DMS79 (cell line): ENCODE measurements around the gene LNX1.

Source experiments
- DNase-seq: peaks from one replicate; lab custom pipeline; 2025; lab: John Stamatoyannopoulos, UW

LNX1 gene

GRCh38 chr4:53535567-53535966 lies 55.7 kb downstream of the LNX1 start:
- no peak for DNase-seq

GRCh38 chr4:53534684-53535083 lies 56.6 kb downstream of the LNX1 start:
- DNase-seq, result no peak

GRCh38 chr4:53532521-53532920 lies 58.8 kb downstream of the LNX1 start:
- DNase-seq, result no peak

- DNase-seq, result no peak
Measured at GRCh38 chr4:53531585-53532224, 59.6 kb downstream of the LNX1 start.

- no peak for DNase-seq
Measured at GRCh38 chr4:53529025-53529424, 62.3 kb downstream of the LNX1 start.

GRCh38 chr4:53527930-53528329 lies 63.4 kb downstream of the LNX1 start:
- no peak for DNase-seq

GRCh38 chr4:53527326-53527725 lies 64.0 kb downstream of the LNX1 start:
- no peak for DNase-seq

GRCh38 chr4:53522334-53522733 lies 69.0 kb downstream of the LNX1 start:
- DNase-seq, result no peak

GRCh38 chr4:53520116-53520515 lies 71.2 kb downstream of the LNX1 start:
- no peak for DNase-seq

GRCh38 chr4:53518807-53519206 lies 72.5 kb downstream of the LNX1 start:
- DNase-seq, result no peak

GRCh38 chr4:53515076-53515475 lies 76.2 kb downstream of the LNX1 start:
- no peak for DNase-seq

GRCh38 chr4:53514509-53514908 lies 76.8 kb downstream of the LNX1 start:
- DNase-seq, result no peak

- DNase-seq, result no peak
Measured at GRCh38 chr4:53512608-53513007, 78.7 kb downstream of the LNX1 start.

- no peak for DNase-seq
Measured at GRCh38 chr4:53511014-53511413, 80.3 kb downstream of the LNX1 start.

- no peak for DNase-seq
Measured at GRCh38 chr4:53510321-53510720, 81.0 kb downstream of the LNX1 start.

- DNase-seq, result no peak
Measured at GRCh38 chr4:53508446-53508845, 82.8 kb downstream of the LNX1 start.

- DNase-seq, result peak; percentile 52
Measured at GRCh38 chr4:53507671-53508286, 83.5 kb downstream of the LNX1 start.

GRCh38 chr4:53507058-53507457 lies 84.2 kb downstream of the LNX1 start:
- no peak for DNase-seq

GRCh38 chr4:53505947-53506346 lies 85.3 kb downstream of the LNX1 start:
- DNase-seq, result no peak

GRCh38 chr4:53502094-53502493 lies 89.2 kb downstream of the LNX1 start:
- DNase-seq, result no peak

- DNase-seq, result no peak
Measured at GRCh38 chr4:53501561-53501960, 89.7 kb downstream of the LNX1 start.

- DNase-seq, result no peak
Measured at GRCh38 chr4:53500546-53500945, 90.7 kb downstream of the LNX1 start.

- DNase-seq, result no peak
Measured at GRCh38 chr4:53499791-53500190, 91.5 kb downstream of the LNX1 start.

GRCh38 chr4:53498706-53499105 lies 92.6 kb downstream of the LNX1 start:
- DNase-seq, result no peak
